NCI-H2081 (cell line): ENCODE measurements around the gene RAMP1.
"Not testable (repeated sequence)": the region's sequence is repeated elsewhere in the genome, so short reads cannot be mapped to it uniquely, and the experiment has no call there.

Experiments used
- DNase-seq, 2 experiments: peaks; one replicate each; lab custom pipeline; 2025; lab: John Stamatoyannopoulos, UW

Gene RAMP1

GRCh38 chr2:237859533-237860272, at the start of gene RAMP1:
Gene RAMP1 (plus strand): TSS chr2:237859623. CDS start chr2:237859676, 53 bp downstream.
- DNase-seq: no peak

DNA sequence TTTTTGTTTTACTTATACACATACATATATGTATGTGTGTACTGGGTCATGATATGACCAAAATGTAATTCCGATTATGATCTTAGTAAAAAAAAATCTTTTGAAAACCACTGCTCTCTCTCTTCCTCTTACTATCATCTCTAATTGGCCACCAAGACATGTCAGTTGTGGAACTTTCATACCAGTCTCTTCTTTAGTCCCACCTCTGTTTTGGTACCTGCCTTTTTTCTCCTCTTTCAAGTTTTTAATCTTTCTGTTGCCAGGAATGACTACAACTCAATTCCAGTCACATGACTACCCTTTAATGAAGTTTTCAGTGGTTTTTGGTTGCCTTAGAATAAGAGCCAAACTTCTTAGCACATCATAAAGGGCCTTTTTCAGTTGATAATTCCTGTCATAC, 43.8 kb upstream of the RAMP1 start:
- DNase-seq: no peak

DNA sequence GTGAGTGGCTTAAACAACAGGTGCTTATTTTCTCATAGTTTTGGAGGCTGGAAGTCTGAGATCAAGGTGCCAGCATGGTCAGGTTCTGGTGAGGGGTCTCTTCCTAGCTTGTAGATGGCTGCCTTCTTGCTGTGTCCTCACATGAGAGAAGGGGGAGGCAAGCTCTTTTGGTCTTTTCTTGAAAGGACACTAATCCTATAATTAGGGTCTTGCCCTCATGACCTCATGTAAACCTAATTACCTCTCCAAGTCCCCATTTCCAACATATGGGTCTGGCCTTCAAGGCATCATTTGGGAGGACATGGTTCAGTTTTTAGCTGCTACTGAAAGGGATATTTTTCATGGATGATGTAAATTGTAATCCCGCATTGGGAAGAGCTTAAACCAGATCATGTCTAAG, 42.9 kb upstream of the RAMP1 start:
- no peak for DNase-seq

DNA sequence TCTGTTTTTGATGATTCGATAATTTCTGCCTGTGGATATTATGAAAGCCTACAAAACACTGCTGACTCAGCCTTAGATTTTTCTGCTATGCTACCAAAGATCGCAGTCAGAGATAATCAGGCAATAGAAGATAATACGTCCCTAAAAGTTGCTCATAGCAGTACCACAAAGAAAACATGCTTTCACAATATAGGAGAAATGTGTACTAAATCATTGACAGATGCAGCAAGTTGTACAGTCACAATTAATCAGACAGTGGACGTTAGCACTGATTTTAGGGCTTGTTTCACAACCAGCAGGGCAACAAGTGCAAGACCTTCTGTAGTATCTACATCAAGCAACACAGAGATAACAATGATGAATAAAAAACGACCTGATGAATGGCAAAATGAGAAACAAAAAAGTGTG, 41.4 kb upstream of the RAMP1 start:
- no peak for DNase-seq

DNA sequence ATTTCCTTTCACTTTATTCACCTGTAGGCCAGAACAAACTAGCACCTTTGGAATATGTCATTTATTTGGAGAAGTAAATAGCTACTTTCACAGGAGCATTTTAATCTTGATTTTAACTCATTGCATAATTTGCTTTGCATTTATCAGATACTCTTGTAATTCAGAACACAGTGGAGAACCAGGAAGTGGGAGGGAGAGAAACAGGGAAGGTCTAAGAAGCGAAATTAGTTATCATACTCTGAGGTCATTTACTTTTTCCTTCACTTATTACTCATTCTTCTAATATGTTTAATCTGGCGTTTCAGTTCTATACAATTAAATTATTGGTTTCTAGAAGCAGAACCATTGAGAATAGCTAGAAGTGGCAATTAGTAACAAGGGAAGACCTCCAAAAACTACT, 40.2 kb upstream of the RAMP1 start:
- DNase-seq: no peak

- no peak for DNase-seq
Observed at GRCh38 chr2:237820421-237820820, 39.0 kb upstream of the RAMP1 start.

- DNase-seq: no peak
Observed at GRCh38 chr2:237823544-237823943, 35.9 kb upstream of the RAMP1 start.

GRCh38 chr2:237824085-237824484, 35.3 kb upstream of the RAMP1 start:
- no peak for DNase-seq

- DNase-seq: no peak
Observed at GRCh38 chr2:237827421-237827987, 31.9 kb upstream of the RAMP1 start.

DNA sequence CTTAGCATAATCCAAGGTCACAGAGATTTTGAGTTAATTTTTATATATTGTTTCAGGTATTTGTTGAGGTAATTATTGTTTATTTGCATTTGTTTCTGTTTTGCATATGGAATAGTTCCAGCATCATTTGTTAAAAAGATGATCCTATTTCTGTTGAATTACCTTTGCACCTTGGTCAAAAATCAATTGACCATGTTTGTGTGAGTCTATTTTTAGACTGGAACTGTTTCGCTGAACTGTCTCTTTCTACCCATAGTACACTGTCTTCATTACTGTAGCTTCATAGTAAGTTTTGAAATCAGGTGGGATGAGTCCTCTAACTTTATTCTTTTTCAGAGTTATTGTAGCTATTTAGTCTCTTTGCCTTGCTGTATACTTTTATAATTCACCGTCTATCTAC, 28.9 kb upstream of the RAMP1 start:
- DNase-seq: no peak

DNA sequence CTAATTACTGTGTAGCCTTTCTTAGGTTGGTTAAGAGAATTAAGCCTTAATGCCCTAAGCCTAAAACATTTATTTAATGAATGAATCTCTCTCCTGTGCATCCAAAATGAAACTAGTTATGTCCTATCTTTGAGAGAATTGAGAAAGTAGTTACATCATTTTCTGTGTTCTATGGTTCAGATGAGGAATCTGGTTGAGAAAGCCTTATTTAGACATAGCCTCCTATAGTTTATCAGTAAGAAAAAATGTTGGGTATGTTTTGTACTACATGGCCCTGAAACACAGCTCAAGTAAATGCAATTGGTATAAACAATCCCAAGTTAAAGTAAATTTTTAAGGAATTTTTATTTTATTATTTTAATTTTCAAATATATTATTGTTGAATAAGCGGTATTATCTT, 25.9 kb upstream of the RAMP1 start:
- no peak for DNase-seq

DNA sequence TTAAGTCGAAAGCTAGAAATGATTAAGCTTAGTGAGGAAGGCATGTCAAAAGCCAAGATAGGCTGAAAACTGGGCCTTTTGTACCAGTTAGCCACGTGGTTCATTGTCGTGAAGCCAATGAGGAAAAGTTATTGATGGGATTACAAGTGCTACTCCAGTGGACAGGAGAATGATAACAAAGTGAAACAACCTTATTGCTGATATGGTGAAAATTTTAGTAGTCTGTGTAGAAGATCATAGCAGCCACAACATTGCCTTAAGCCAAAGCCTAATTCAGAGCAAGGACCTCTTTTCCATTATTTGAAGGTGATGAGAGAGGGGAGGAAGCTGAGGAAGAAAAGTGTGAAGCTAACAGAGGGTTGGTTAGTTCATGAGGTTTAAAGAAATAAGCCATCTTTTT, 24.1 kb upstream of the RAMP1 start:
- no peak for DNase-seq

GRCh38 chr2:237841051-237841450, 18.4 kb upstream of the RAMP1 start:
- DNase-seq: no peak

DNA sequence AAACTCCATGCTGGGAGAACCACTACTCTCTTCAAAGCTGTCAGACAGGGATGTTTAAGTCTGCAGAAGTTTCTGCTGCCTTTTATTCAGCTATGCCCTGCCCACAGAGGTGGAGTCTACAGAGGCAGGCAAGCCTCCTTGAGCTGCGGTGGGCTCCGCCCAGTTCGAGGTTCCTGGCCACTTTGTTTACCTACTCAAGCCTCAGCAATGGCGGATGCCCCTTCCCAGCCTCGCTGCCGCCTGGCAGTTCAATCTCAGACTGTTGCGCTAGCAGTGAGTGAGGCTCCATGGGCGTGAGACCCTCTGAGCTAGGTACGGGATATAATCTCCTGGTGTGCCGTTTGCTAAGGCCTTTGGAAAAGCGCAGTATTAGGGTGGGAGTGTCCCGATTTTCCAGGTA, 10.5 kb upstream of the RAMP1 start:
- not testable (repeated sequence) for DNase-seq

GRCh38 chr2:237854295-237854694, 5.1 kb upstream of the RAMP1 start:
- DNase-seq: no peak

GRCh38 chr2:237857791-237858190, 1.6 kb upstream of the RAMP1 start:
- no peak for DNase-seq

DNA sequence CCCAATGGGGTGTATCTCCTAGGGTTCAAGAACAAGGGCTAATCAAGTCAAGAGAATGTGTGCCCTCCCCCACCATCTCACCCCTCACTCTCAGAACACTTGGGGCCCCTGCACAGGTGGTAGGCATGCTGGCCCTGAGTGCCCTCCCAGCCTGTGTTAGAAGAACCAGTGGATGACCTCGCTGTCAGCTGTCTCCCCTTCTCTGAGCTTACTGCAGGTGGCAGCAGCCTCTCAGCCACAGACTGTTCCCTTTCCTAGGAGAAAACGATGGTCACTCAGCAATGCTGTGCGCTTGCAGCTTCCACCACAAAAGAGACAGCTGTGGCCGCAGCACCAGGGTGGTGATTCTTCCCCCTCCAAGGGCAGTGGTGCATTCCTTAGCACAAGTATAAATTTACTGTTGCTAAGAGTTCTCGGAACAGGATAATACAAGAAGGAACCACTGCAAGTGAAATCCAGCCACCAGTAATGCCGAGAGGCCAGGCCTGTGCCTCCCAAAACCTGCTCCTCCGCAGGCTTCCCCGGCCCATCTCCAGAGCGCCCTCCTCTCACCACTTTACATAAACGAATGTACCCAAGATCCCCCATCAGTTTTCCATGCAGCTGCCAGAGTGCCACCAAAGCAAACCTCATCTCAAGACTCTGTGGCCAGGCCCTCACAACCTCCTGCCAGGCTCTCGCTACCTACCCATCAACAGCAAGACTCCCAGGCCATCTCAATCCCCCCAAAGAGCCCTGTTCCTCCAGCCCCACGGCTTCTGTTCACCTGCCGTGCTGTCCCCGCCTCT, 935 bp upstream of the RAMP1 start:
- peak; percentile 15 to 35 for DNase-seq

DNA sequence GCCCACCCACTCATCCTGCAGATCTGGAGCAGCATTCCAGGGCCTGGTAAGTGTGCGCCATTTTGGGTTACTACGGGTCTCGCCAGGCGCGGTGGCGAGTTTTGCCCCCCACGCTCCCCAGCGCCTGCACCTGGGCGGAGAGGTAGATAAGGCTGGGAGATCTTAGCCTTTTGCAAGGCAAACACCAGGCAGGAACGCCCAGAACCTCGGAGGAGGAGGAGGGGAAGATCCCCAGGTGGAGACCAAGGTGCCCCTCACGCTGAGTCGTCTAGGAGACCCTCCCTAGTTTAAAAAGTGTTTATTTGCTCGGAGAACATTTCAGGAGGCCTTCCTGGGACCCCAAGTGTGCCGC, 365 bp upstream of the RAMP1 start:
- no peak for DNase-seq

DNA sequence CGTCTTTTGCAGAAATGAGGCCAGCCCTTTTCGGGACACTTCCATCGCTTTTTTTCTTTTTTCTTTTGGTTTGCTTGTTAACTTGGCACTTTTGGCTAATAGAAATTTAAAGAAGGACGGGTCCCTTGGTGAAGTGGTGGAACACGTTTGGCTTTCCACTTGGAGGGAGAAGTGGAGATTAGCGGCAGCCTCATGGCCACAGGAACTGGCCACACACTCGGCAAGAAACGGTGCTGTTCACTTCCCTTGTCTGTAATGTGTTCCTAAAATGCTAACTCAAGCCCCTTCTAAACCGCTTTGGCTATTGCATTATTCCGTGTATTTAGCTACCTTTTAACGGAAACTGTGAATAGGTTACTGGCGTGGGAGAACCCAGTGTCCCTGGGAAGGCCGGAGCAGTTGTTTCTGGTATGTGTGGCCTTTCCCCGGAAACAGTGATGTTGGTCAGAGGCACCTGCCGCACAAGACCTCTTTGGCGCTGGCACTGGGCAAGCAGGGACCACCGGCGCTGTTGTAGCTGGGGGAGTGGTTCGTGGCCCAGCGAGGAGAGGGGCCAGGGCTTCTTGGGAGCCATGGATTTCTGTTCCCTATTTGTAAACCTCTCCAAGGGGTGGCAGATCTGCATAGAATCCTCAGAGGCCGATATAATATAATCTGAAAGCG, 981 bp downstream of the RAMP1 start:
- no peak for DNase-seq

- no peak for DNase-seq
Observed at GRCh38 chr2:237861875-237862527, 2.6 kb downstream of the RAMP1 start.

- DNase-seq: no peak
Observed at GRCh38 chr2:237862528-237862895, 3.1 kb downstream of the RAMP1 start.

- DNase-seq: no peak
Observed at GRCh38 chr2:237863102-237863511, 3.7 kb downstream of the RAMP1 start.
